Neural progenitor cell (in vitro differentiated cells): ENCODE data around the gene PLXNC1.

ENCODE experiments used
- EZH2 ChIP-seq: fragments of 200-600 bp; sonication (generic); IDR thresholded peaks from 2 replicates; pipeline ENCODE4 v1.6.1; 2017; ENCODE audit warnings: antibody characterized with exemption, mild to moderate bottlenecking, moderate library complexity
- TF ChIP-seq, protein P1 (sequence below): fragments of 200-600 bp; sonication (generic); IDR thresholded peaks from 2 replicates; pipeline ENCODE4 v1.5.1; 2017; ENCODE audit warnings: antibody characterized with exemption, mild to moderate bottlenecking

DNA sequence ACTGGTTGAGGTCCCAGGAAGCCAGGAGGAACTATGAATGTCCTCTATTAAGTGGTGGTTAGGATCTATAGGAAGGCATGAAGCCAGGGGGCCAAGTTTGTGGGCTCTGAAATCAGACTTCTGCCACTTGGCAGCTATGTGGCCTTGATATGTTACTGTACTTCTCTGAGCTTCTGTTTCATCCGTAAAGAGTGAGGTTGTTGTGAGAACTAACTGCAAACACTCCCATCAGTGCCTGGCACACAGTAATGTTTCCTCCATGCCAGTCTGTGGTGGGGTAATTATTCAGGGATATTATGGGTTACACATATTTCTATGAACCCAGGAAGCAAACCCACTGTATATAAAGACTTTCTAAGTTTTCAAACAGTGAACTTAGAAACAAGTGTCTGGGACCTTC lies 57.4 kb downstream of the PLXNC1 start:
- TF ChIP-seq, protein P1, sequence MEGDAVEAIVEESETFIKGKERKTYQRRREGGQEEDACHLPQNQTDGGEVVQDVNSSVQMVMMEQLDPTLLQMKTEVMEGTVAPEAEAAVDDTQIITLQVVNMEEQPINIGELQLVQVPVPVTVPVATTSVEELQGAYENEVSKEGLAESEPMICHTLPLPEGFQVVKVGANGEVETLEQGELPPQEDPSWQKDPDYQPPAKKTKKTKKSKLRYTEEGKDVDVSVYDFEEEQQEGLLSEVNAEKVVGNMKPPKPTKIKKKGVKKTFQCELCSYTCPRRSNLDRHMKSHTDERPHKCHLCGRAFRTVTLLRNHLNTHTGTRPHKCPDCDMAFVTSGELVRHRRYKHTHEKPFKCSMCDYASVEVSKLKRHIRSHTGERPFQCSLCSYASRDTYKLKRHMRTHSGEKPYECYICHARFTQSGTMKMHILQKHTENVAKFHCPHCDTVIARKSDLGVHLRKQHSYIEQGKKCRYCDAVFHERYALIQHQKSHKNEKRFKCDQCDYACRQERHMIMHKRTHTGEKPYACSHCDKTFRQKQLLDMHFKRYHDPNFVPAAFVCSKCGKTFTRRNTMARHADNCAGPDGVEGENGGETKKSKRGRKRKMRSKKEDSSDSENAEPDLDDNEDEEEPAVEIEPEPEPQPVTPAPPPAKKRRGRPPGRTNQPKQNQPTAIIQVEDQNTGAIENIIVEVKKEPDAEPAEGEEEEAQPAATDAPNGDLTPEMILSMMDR = no peak
- TF ChIP-seq EZH2 = no peak
